ENCODE data around the gene MLXIPL.
"Not testable (repeated sequence)": the region's sequence is repeated elsewhere in the genome, so short reads cannot be mapped to it uniquely, and the experiment has no call there.

The MLXIPL gene

GRCh38 chr7:73625276-73625675, 954 bp upstream of the MLXIPL start:
- Histone ChIP-seq H3K9me3 (ENCODE audit: severe bottlenecking) (peaks cover 2% of the 10 kb centered on the region), H3K36me3 (no peaks in the 10 kb centered on the region), H3K27me3 (ENCODE audit: insufficient read depth, low read depth, severe bottlenecking) (no peaks in the 10 kb centered on the region), H3K27ac (no peak overlapping the region), H3K4me3 (ENCODE audit: low read depth, low read length) (no peak overlapping the region)
- no peak for DNase-seq
- TF ChIP-seq CTCF (IDR thresholded peaks at IDR 0.05; ENCODE audit: low read depth, low read length) = no peak

GRCh38 chr7:73624669-73625001, 313 bp upstream of the MLXIPL start:
- H3K4me3 ChIP-seq (ENCODE audit: low read depth, low read length) = peak overlapping the region; percentile 87; the same call in 1 of the 2 replicates

GRCh38 chr7:73622909-73623797, 1.2 kb downstream of the MLXIPL start:
- Histone ChIP-seq H3K4me3 (ENCODE audit: low read depth, low read length) (peak overlapping the region; percentile 87), H3K27me3 (ENCODE audit: insufficient read depth, low read depth, severe bottlenecking) (no peaks in the 10 kb centered on the region), H3K9me3 (ENCODE audit: severe bottlenecking) (peaks cover 2% of the 10 kb centered on the region), H3K36me3 (0 out of 2 replicates have a peak, but pooled peaks cover 4% of the 10 kb centered on the region), H3K27ac (no peak overlapping the region; the same call in 1 of the 2 replicates)
- TF ChIP-seq CTCF (IDR thresholded peaks at IDR 0.05; ENCODE audit: low read depth, low read length) = no peak
- DNase-seq = no peak

More at GRCh38 chr7:73624669-73625001, 313 bp upstream of the MLXIPL start:
- Histone ChIP-seq H3K27me3 (ENCODE audit: insufficient read depth, low read depth, severe bottlenecking) (no peaks in the 10 kb centered on the region), H3K36me3 (0 out of 2 replicates have a peak, but pooled peaks cover 4% of the 10 kb centered on the region), H3K9me3 (ENCODE audit: severe bottlenecking) (peaks cover 2% of the 10 kb centered on the region), H3K27ac (no peak overlapping the region)
- no peak for DNase-seq
- no peak for TF ChIP-seq CTCF (IDR thresholded peaks at IDR 0.05; ENCODE audit: low read depth, low read length)

- TF ChIP-seq CTCF (IDR thresholded peaks at IDR 0.05; ENCODE audit: low read depth, low read length) = no peak
- peaks cover 2% of the 10 kb centered on the region for H3K9me3 ChIP-seq (ENCODE audit: severe bottlenecking)
- no peak overlapping the region for H3K4me3 ChIP-seq (ENCODE audit: low read depth, low read length)
- no peak for DNase-seq
- peaks cover 10% of the 10 kb centered on the region for H3K36me3 ChIP-seq
- H3K27me3 ChIP-seq (ENCODE audit: insufficient read depth, low read depth, severe bottlenecking) = no peaks in the 10 kb centered on the region
- no peak overlapping the region for H3K27ac ChIP-seq
These were observed 1.8 kb downstream of the MLXIPL start for GRCh38 chr7:73622527-73622908.

GRCh38 chr7:73621168-73622063, 2.9 kb downstream of the MLXIPL start:
- no peak for TF ChIP-seq CTCF (IDR thresholded peaks at IDR 0.05; ENCODE audit: low read depth, low read length)
- H3K9me3 ChIP-seq (ENCODE audit: severe bottlenecking) = peaks cover 2% of the 10 kb centered on the region
- DNase-seq = no peak
- H3K36me3 ChIP-seq = peaks cover 14% of the 10 kb centered on the region
- no peak overlapping the region for H3K4me3 ChIP-seq (ENCODE audit: low read depth, low read length)
- H3K27ac ChIP-seq = no peak overlapping the region
- no peaks in the 10 kb centered on the region for H3K27me3 ChIP-seq (ENCODE audit: insufficient read depth, low read depth, severe bottlenecking)

GRCh38 chr7:73619394-73619793, 4.9 kb downstream of the MLXIPL start:
- not testable (repeated sequence) for H3K4me3 ChIP-seq (ENCODE audit: low read depth, low read length); H3K27me3 ChIP-seq (ENCODE audit: insufficient read depth, low read depth, severe bottlenecking); DNase-seq; H3K9me3 ChIP-seq (ENCODE audit: severe bottlenecking)
- Histone ChIP-seq H3K36me3 (peaks cover 29% of the 10 kb centered on the region), H3K27ac (peak overlapping the region; percentile 87)

All from WERI-Rb-1 (cell line).